Measurements from ENCODE around the gene DTNBP1.

DTNBP1 gene

DNA sequence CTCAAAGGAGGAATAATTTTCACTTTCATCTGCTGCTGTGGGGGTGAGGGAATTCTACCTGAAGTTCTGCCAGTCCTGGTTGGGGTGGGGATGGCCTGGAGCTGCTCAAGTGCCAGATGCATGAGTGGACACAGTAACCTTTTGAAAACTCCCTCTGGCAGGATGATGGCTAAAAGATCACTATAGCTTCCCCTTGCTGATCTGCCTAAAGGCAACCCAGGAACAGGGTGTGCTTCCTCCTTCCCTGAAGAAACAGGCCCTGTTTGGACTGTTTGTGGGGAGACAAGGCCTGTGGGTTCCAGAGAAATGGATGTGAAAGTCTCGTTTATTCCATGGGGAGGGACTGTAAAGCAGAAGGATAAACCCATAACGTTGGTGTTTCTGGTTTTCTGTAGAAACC is 176.9 kb downstream of the DTNBP1 start:
- Histone ChIP-seq H3K27ac (ENCODE audit: low read depth, low read length) (no peak overlapping the region), H3K4me3 (ENCODE audit: low read depth, low read length) (no peak overlapping the region), H3K9ac (ENCODE audit: low read length) (no peak overlapping the region), H3K36me3 (ENCODE audit: control insufficient read depth, insufficient read depth, low read length) (peaks cover 66% of the 10 kb centered on the region), H3K4me1 (ENCODE audit: control insufficient read depth, insufficient read depth, low read length) (peaks cover 51% of the 10 kb centered on the region), H3K27me3 (ENCODE audit: control insufficient read depth, insufficient read depth, low read length) (no peaks in the 10 kb centered on the region), H3K9me3 (ENCODE audit: control insufficient read depth, insufficient read depth, low read depth, low read length) (no peaks in the 10 kb centered on the region)

DNA sequence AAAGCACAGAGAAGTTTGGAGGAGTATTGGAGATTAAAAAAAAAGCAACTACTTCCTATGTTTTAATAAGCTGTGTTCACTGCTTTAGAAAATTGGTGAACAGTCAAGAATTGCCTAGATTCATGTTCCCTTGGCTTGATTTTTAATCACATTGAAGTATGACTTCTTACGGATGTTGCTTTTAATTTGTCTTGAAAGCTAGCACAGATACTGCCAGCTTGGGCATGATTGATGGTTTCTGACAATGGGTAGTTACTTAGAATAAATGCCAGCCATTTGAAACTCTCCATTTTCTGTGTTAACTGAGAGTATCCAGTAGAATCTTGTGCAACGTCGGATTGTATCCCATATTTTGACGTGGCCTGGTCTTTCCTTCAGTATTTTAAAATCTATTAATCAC is 178.0 kb downstream of the DTNBP1 start:
- Histone ChIP-seq H3K9me3 (ENCODE audit: control insufficient read depth, insufficient read depth, low read depth, low read length) (no peaks in the 10 kb centered on the region), H3K27ac (ENCODE audit: low read depth, low read length) (no peak overlapping the region), H3K4me3 (ENCODE audit: low read depth, low read length) (no peak overlapping the region), H3K27me3 (ENCODE audit: control insufficient read depth, insufficient read depth, low read length) (no peaks in the 10 kb centered on the region), H3K36me3 (ENCODE audit: control insufficient read depth, insufficient read depth, low read length) (peaks cover 61% of the 10 kb centered on the region), H3K4me1 (ENCODE audit: control insufficient read depth, insufficient read depth, low read length) (peaks cover 59% of the 10 kb centered on the region), H3K9ac (ENCODE audit: low read length) (no peak overlapping the region)

DNA sequence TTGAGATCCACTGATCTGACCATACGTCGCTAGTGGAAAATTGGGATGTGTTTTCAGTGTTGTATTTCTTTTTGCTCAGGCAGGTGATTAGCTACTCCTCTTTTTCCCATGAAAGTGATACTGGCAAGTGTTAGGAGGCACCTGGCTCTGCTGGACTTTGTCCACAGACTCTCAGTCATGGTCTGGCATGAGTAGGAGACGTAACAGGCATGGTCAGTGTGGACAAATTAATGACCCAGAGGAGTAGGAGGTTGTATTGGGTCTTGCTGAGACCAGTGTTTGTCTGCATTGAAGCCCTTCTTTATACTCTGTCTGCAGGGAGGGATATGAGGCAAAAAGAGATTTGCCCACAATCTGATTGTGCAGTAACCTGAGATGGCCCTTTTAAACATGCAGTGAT is 178.7 kb downstream of the DTNBP1 start:
- Histone ChIP-seq H3K4me3 (ENCODE audit: low read depth, low read length) (no peak overlapping the region), H3K9me3 (ENCODE audit: control insufficient read depth, insufficient read depth, low read depth, low read length) (no peaks in the 10 kb centered on the region), H3K27ac (ENCODE audit: low read depth, low read length) (no peak overlapping the region), H3K36me3 (ENCODE audit: control insufficient read depth, insufficient read depth, low read length) (peaks cover 60% of the 10 kb centered on the region), H3K4me1 (ENCODE audit: control insufficient read depth, insufficient read depth, low read length) (peaks cover 62% of the 10 kb centered on the region), H3K27me3 (ENCODE audit: control insufficient read depth, insufficient read depth, low read length) (no peaks in the 10 kb centered on the region), H3K9ac (ENCODE audit: low read length) (no peak overlapping the region)

DNA sequence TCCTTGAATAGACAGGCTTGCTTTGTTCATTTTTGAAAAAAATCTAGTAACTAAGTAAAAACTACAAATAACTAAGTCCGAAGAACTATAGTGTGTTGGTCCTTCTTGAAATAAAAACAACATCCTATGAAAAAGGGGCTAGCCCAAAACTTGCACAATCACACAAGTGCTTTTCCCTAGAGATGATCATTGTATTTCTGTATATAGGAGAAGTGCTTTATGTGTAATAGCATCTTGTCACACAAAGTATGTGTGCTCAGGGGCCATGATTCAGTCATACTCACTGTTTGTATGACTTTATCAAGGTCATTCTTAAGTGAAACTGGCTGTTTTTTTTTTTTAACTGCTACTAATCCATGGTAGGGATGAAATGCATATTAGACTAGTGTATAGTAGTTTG is 179.8 kb downstream of the DTNBP1 start:
- Histone ChIP-seq H3K27ac (ENCODE audit: low read depth, low read length) (no peak overlapping the region), H3K4me3 (ENCODE audit: low read depth, low read length) (no peak overlapping the region), H3K9ac (ENCODE audit: low read length) (no peak overlapping the region), H3K27me3 (ENCODE audit: control insufficient read depth, insufficient read depth, low read length) (no peaks in the 10 kb centered on the region), H3K36me3 (ENCODE audit: control insufficient read depth, insufficient read depth, low read length) (peaks cover 56% of the 10 kb centered on the region), H3K4me1 (ENCODE audit: control insufficient read depth, insufficient read depth, low read length) (peaks cover 68% of the 10 kb centered on the region), H3K9me3 (ENCODE audit: control insufficient read depth, insufficient read depth, low read depth, low read length) (no peaks in the 10 kb centered on the region)

DNA sequence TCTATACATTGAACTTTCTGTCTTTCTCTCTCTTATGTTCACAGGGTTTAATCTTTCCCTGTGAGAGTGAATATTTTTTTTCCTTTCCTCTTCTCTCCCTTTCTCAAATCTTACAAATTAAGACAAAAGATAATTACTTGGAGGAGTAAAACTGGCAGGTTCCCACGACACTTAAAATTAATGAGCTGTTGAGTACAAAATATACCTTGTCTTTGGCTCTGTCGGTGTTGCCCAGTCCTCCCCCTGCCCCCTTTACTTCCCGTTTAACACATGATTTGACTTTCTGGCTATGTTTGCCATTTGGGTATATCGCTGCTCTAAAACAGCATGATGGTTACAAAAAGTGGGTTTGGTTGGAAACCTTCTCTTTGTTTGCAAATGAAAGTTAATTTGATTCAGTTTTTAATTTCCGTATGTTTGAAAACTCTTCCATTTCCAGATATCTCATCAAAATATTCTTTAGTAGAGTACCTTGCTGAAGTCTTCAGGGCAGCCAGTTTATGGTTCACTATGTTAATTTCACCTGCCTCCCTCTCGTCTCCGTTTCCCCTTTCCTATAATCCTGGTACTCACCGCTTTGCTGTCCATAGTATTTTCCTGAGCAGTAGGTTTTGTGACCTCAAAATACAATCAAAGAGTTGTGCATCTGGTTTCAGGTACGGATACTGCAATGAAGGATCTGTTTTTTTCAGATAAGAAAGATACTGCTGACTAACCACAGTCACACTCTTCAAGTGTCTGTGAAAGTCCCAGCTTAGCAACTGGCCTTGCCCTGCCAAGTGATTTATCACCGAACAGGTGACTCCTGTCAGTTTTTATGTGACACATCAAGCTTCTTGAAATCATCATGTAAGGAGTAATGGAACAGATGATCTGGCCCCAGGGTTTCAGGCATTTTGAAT is 181.2 kb downstream of the DTNBP1 start:
- Histone ChIP-seq H3K27ac (ENCODE audit: low read depth, low read length) (no peak overlapping the region), H3K4me3 (ENCODE audit: low read depth, low read length) (no peak overlapping the region), H3K4me1 (ENCODE audit: control insufficient read depth, insufficient read depth, low read length) (peaks cover 82% of the 10 kb centered on the region), H3K9ac (ENCODE audit: low read length) (no peak overlapping the region), H3K9me3 (ENCODE audit: control insufficient read depth, insufficient read depth, low read depth, low read length) (no peaks in the 10 kb centered on the region), H3K27me3 (ENCODE audit: control insufficient read depth, insufficient read depth, low read length) (no peaks in the 10 kb centered on the region), H3K36me3 (ENCODE audit: control insufficient read depth, insufficient read depth, low read length) (peaks cover 44% of the 10 kb centered on the region)

DNA sequence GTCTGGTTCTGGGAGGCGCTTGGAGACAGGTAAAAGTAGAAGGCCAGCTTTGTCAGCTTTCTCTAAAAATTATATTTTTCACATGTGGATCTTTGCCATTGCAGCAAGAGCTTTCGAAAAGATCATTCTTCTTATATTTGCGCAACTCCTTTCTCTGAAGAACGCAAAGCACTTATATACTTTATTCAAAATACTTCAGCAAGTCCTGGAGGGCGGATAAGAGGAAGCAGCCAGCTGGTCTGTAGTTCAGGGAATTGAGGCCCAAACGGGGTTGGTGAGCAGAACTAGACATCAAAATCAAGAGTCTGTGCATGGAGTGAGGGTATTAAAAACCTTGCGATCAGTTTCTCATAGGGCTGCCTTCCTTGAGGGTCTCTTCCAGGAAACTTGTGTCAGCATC is 182.3 kb downstream of the DTNBP1 start:
- Histone ChIP-seq H3K27ac (ENCODE audit: low read depth, low read length) (no peak overlapping the region), H3K9ac (ENCODE audit: low read length) (no peak overlapping the region), H3K4me3 (ENCODE audit: low read depth, low read length) (no peak overlapping the region), H3K27me3 (ENCODE audit: control insufficient read depth, insufficient read depth, low read length) (no peaks in the 10 kb centered on the region), H3K36me3 (ENCODE audit: control insufficient read depth, insufficient read depth, low read length) (peaks cover 46% of the 10 kb centered on the region), H3K4me1 (ENCODE audit: control insufficient read depth, insufficient read depth, low read length) (peaks cover 87% of the 10 kb centered on the region), H3K9me3 (ENCODE audit: control insufficient read depth, insufficient read depth, low read depth, low read length) (no peaks in the 10 kb centered on the region)

DNA sequence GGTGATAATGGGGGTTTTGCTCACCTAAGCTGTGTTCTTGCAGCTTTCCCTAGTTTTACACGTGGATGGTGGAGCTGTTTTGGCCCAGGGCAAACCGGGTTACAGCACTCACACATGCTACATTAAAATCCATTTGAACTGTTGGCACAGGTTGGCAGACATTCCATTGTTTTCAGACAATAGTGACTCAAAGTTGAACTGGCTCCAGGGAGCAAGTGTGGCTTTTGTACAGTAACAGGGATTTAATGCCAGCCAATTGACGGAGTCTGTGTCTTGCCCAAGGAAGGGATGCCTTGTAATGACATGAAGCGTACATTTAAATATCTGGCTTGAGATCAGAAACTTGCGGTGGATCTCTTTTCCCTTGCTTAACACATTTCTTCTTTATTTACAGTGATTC is 183.1 kb downstream of the DTNBP1 start:
- Histone ChIP-seq H3K4me1 (ENCODE audit: control insufficient read depth, insufficient read depth, low read length) (peaks cover 83% of the 10 kb centered on the region), H3K27me3 (ENCODE audit: control insufficient read depth, insufficient read depth, low read length) (no peaks in the 10 kb centered on the region), H3K9ac (ENCODE audit: low read length) (no peak overlapping the region), H3K36me3 (ENCODE audit: control insufficient read depth, insufficient read depth, low read length) (peaks cover 48% of the 10 kb centered on the region), H3K27ac (ENCODE audit: low read depth, low read length) (no peak overlapping the region), H3K9me3 (ENCODE audit: control insufficient read depth, insufficient read depth, low read depth, low read length) (no peaks in the 10 kb centered on the region), H3K4me3 (ENCODE audit: low read depth, low read length) (no peak overlapping the region)

DNA sequence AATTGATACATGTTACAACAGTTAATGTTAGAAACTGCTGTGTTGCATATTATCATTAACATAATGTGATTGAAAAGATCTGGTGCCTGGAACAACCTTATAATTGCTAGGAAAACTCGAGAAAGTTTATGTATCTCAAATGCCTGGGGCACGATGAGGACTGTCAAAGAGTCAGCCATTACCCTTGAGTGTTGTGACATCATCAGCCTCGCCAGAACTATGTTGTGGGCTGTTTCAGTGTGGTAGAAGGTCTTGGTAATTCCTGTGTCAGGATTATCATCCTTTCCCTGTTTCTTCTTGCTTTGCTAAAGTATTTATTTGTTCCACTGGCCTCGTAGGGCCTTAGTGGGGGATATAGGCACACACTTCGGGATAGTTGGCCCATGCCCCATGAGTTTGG is 185.1 kb downstream of the DTNBP1 start:
- Histone ChIP-seq H3K4me1 (ENCODE audit: control insufficient read depth, insufficient read depth, low read length) (peaks cover 67% of the 10 kb centered on the region), H3K9me3 (ENCODE audit: control insufficient read depth, insufficient read depth, low read depth, low read length) (no peaks in the 10 kb centered on the region), H3K9ac (ENCODE audit: low read length) (no peak overlapping the region), H3K27ac (ENCODE audit: low read depth, low read length) (no peak overlapping the region), H3K27me3 (ENCODE audit: control insufficient read depth, insufficient read depth, low read length) (no peaks in the 10 kb centered on the region), H3K4me3 (ENCODE audit: low read depth, low read length) (no peak overlapping the region), H3K36me3 (ENCODE audit: control insufficient read depth, insufficient read depth, low read length) (peaks cover 63% of the 10 kb centered on the region)

DNA sequence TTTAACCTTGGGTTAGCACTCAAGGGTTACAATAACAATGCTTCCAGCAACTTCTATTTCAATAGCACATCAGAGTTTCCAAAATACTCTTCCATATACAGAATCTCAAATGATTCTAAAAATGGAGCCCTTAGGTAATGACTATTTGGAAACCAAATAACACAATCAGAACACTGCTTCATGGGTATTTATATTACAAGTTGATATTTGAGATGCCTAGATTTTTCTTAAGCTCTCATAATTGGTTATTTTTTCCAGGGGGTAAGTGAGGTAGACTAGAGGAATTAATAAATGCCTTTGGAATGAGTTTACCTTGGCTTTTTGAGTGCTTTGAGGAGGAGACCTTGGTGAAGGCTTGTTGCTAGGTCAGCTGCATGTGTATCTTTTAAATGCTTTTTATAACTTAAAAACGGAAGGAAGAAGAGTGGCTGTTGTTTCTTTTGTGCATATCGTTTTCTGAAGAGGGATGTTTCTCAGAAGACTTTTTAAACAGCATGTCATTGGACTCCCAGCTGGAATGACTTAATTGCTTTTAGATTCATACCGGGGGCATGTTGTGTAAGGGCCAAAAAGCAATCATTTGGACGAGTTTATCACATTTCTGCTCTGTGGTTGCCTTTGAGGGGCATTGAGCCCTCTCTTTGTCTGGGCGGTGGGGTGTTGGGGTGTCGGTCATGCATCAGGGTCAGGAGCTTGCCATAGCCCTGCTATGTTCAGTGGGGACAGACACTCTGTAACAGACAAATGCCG is 186.0 kb downstream of the DTNBP1 start:
- no peaks in the 10 kb centered on the region for H3K27me3 ChIP-seq (ENCODE audit: control insufficient read depth, insufficient read depth, low read length)
- H3K27ac ChIP-seq (ENCODE audit: low read depth, low read length), result no peak overlapping the region
- H3K4me3 ChIP-seq (ENCODE audit: low read depth, low read length), result no peak overlapping the region
- H3K9me3 ChIP-seq (ENCODE audit: control insufficient read depth, insufficient read depth, low read depth, low read length), result no peaks in the 10 kb centered on the region
- no peak overlapping the region for H3K9ac ChIP-seq (ENCODE audit: low read length)
- H3K4me1 ChIP-seq (ENCODE audit: control insufficient read depth, insufficient read depth, low read length), result peaks cover 61% of the 10 kb centered on the region
- H3K36me3 ChIP-seq (ENCODE audit: control insufficient read depth, insufficient read depth, low read length), result peaks cover 65% of the 10 kb centered on the region

DNA sequence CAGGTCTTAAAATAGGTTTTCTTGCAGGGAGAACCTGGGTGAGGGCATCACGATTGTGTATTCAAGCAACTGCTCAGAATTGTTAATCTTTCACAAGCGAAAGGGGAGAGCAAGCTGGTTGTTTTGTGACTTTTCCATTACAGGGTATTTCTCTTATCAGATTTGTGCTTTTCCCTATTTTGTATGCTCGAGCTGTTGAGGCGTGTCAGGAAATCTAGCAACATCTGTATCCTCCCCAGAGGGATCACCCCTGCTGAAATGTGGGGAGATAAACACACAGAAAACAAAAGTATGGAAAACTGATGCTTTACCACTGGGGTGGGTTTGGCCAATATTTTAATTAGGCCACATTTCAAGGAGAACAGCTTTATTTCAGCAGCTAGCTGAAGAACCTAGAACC is 187.0 kb downstream of the DTNBP1 start:
- peaks cover 72% of the 10 kb centered on the region for H3K36me3 ChIP-seq (ENCODE audit: control insufficient read depth, insufficient read depth, low read length)
- H3K9ac ChIP-seq (ENCODE audit: low read length), result no peak overlapping the region
- no peak overlapping the region for H3K27ac ChIP-seq (ENCODE audit: low read depth, low read length)
- H3K4me1 ChIP-seq (ENCODE audit: control insufficient read depth, insufficient read depth, low read length), result peaks cover 57% of the 10 kb centered on the region
- H3K9me3 ChIP-seq (ENCODE audit: control insufficient read depth, insufficient read depth, low read depth, low read length), result no peaks in the 10 kb centered on the region
- H3K4me3 ChIP-seq (ENCODE audit: low read depth, low read length), result no peak overlapping the region
- H3K27me3 ChIP-seq (ENCODE audit: control insufficient read depth, insufficient read depth, low read length), result no peaks in the 10 kb centered on the region

DNA sequence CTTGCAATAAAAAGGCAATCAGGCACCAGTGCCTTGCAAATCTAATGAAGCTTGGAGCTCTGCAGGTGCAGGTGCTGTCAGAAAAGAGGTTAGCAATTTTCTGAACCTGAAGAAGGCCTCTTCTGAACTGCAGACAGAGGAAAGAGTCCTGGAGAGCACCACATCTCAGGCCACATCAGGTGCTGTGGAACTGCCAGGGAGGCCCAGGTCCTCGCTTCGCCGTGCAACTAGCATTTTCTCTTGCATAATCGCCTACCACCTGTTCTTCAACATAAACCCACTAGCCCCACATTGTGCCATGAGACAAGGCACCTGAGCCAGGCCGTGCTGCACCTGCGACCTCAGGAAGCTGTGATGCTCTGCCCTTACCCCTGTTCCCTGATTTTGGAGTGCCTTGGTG is 187.6 kb downstream of the DTNBP1 start:
- Histone ChIP-seq H3K4me1 (ENCODE audit: control insufficient read depth, insufficient read depth, low read length) (peaks cover 55% of the 10 kb centered on the region), H3K36me3 (ENCODE audit: control insufficient read depth, insufficient read depth, low read length) (peaks cover 78% of the 10 kb centered on the region), H3K27me3 (ENCODE audit: control insufficient read depth, insufficient read depth, low read length) (no peaks in the 10 kb centered on the region), H3K9me3 (ENCODE audit: control insufficient read depth, insufficient read depth, low read depth, low read length) (no peaks in the 10 kb centered on the region), H3K27ac (ENCODE audit: low read depth, low read length) (no peak overlapping the region), H3K9ac (ENCODE audit: low read length) (no peak overlapping the region), H3K4me3 (ENCODE audit: low read depth, low read length) (no peak overlapping the region)
